Measurements from ENCODE around the gene APC. TPM values are rescaled to one million over a fixed set of nuclear protein-coding genes. Genes with fewer than 3 reads are reported as not detected.

APC gene
- total and polyA plus RNA-seq, 2 of the 13 experiments (the other 11 are each of a cell fraction or from before 2014, with no cell fraction given), result 6.1 to 19.0 TPM

- Histone ChIP-seq H3K4me1 (ENCODE audit: insufficient read depth, low read length) (peaks cover 23% of the 10 kb centered on the region), H2AFZ (ENCODE audit: low read length) (no peak overlapping the region), H3K9me3 (ENCODE audit: low read length) (peaks cover 11% of the 10 kb centered on the region; the same call in 1 of the 2 replicates), H3K36me3 (replicated peaks in 1 of 2; ENCODE audit: control insufficient read depth in 1 of 2, insufficient read depth in 2 of 2, low read length in 2 of 2) (0 out of 5 replicates have a peak, but pooled peaks cover 0 to under 1% of the 10 kb centered on the region in 2 experiments), H3K4me2 (ENCODE audit: low read depth, low read length) (no peak overlapping the region), H3K27me3 (ENCODE audit: control insufficient read depth in 1 of 2, insufficient read depth in 2 of 2, low read length in 2 of 2) (no peaks in the 10 kb centered on the region; a peak in 1 of 5 replicates), H3K79me2 (ENCODE audit: insufficient read depth, low read length) (peaks cover 18% of the 10 kb centered on the region), H3K4me3 (replicated peaks in 1 of 3; ENCODE audit: insufficient read depth in 1 of 3, low read depth in 2 of 3, low read length in 3 of 3) (no peak overlapping the region), H3K27ac (ENCODE audit: extremely low read length, insufficient read depth, low read length) (no peak overlapping the region), H4K20me1 (ENCODE audit: insufficient read depth, low read length) (no peaks in the 10 kb centered on the region), H3K9ac (ENCODE audit: insufficient read depth, low read depth, low read length) (no peak overlapping the region)
- ATAC-seq (no peak), FAIRE-seq (no peak), DNase-seq (ENCODE audit: low spot score) (no peak)
- no peak for TF ChIP-seq ZNF296 (CRISPR knock-in tag; conservative IDR thresholded peaks at IDR 0.05)
- no peak for TF ChIP-seq YEATS2 (CRISPR knock-in tag; IDR thresholded peaks at IDR 0.05; ENCODE audit: borderline replicate concordance)
- TF ChIP-seq ZNF280B (CRISPR knock-in tag; IDR thresholded peaks at IDR 0.05; ENCODE audit: borderline replicate concordance), result no peak
- no peak for TF ChIP-seq BATF2 (CRISPR knock-in tag; IDR thresholded peaks at IDR 0.05)
- no peak for TF ChIP-seq ZNF367 (CRISPR knock-in tag; IDR thresholded peaks at IDR 0.05; ENCODE audit: borderline replicate concordance)
- no peak for TF ChIP-seq KLF16 (CRISPR knock-in tag; IDR thresholded peaks at IDR 0.05)
- no peak for TF ChIP-seq HNRNPUL1 (IDR thresholded peaks at IDR 0.05; ENCODE audit: low read depth, low read length)
- TF ChIP-seq POLR2AphosphoS2 (IDR thresholded peaks at IDR 0.05; ENCODE audit: low read depth, low read length), result no peak
- TF ChIP-seq ZFP37 (CRISPR knock-in tag; IDR thresholded peaks at IDR 0.05; ENCODE audit: borderline replicate concordance), result no peak
- no peak for TF ChIP-seq NFKB2 (CRISPR knock-in tag; IDR thresholded peaks at IDR 0.05; ENCODE audit: borderline replicate concordance)
- no peak for TF ChIP-seq GMEB2 (CRISPR knock-in tag; IDR thresholded peaks at IDR 0.05; ENCODE audit: low read depth)
- TF ChIP-seq ZNF510 (CRISPR knock-in tag; IDR thresholded peaks at IDR 0.05; ENCODE audit: low read depth), result no peak
- TF ChIP-seq RCOR2 (CRISPR knock-in tag; IDR thresholded peaks at IDR 0.05), result no peak
- no peak for TF ChIP-seq NCOA2 (CRISPR knock-in tag; IDR thresholded peaks at IDR 0.05)
- no peak for TF ChIP-seq ZNF512 (CRISPR knock-in tag; IDR thresholded peaks at IDR 0.05)
- in situ Hi-C loops (cut with HindIII; ENCODE audit: extremely low pct_ligation_motif_present, low pct_unique_long_range_greater_than_20kb), result no loop called here
- ChIA-PET CTCF (ENCODE audit: low intra/inter-chr PET ratio, low total read pairs) (no interaction called here), POLR2A (no interaction called here)
- BruUV-seq (replicated peaks), result no TSS peak
- intact Hi-C loops (cut with micrococcal nuclease; ENCODE audit: unreplicated experiment), result no loop called here
Measured at GRCh38 chr5:112857866-112858265, 120.2 kb downstream of the APC start.
